ENCODE data around the gene CHD2.

Gene CHD2

GRCh38 chr15:92984161-92984560 lies 84.0 kb downstream of the CHD2 start:
- in situ Hi-C loops (cut with MboI; ENCODE audit: low pct_unique_long_range_greater_than_20kb, low sequenced_read_pairs) = no loop called here
- no peak for DNase-seq

GRCh38 chr15:92989470-92989869 lies 89.3 kb downstream of the CHD2 start:
- in situ Hi-C loops (cut with MboI; ENCODE audit: low pct_unique_long_range_greater_than_20kb, low sequenced_read_pairs) = no loop called here

GRCh38 chr15:92990031-92990430 lies 89.9 kb downstream of the CHD2 start:
- no peak for DNase-seq
- in situ Hi-C loops (cut with MboI; ENCODE audit: low pct_unique_long_range_greater_than_20kb, low sequenced_read_pairs) = no loop called here

More at GRCh38 chr15:92989470-92989869, 89.3 kb downstream of the CHD2 start:
- DNase-seq = no peak

- in situ Hi-C loops (cut with MboI; ENCODE audit: low pct_unique_long_range_greater_than_20kb, low sequenced_read_pairs) = no loop called here
Observed at GRCh38 chr15:92992720-92993119, 92.6 kb downstream of the CHD2 start.

GRCh38 chr15:92997821-92998220 lies 97.7 kb downstream of the CHD2 start:
- DNase-seq = no peak
- in situ Hi-C loops (cut with MboI; ENCODE audit: low pct_unique_long_range_greater_than_20kb, low sequenced_read_pairs) = no loop called here

More at GRCh38 chr15:92992720-92993119, 92.6 kb downstream of the CHD2 start:
- DNase-seq = no peak

DNA sequence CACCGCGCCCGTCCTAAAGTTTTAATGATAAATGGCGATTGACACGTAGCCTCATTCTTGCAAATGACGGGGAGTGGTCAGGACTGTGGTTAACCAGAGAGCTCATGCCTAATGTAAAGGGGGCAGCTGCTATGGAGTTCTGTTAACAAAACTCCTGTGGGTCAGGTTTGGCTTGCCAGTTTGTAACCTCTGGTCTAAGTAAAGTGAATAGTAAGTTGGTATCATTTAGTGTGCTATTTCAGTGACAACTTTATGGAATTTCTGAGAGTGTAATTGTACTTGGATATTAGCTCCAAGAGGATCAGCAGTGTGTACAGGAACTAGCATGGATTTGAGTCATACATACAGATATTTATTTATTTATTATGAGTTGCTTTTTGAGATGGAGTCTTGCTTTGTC lies 101.0 kb downstream of the CHD2 start:
- DNase-seq = no peak
- in situ Hi-C loops (cut with MboI; ENCODE audit: low pct_unique_long_range_greater_than_20kb, low sequenced_read_pairs) = no loop called here

GRCh38 chr15:93001881-93002280 lies 101.8 kb downstream of the CHD2 start:
- no peak for DNase-seq
- in situ Hi-C loops (cut with MboI; ENCODE audit: low pct_unique_long_range_greater_than_20kb, low sequenced_read_pairs) = no loop called here

DNA sequence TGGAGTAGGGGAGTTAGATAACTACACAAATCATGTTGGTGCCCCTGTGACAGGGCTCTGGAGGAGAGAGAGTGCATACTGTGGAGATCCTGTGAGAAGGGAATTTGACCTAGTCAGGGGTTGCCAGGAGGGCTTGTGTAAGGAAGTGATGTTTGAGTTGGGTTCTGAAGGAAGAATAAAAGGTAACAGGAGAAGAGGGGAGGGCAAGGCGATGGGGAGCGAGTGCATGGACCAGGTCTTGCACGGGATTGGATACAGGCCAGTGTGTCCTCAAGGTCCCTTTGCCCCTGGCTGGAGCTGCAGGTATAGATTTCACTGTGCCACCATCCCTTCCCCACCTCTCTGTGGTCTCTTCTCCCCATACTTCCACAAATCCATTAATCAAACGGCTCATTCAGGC lies 105.0 kb downstream of the CHD2 start:
- in situ Hi-C loops (cut with MboI; ENCODE audit: low pct_unique_long_range_greater_than_20kb, low sequenced_read_pairs) = no loop called here
- no peak for DNase-seq

DNA sequence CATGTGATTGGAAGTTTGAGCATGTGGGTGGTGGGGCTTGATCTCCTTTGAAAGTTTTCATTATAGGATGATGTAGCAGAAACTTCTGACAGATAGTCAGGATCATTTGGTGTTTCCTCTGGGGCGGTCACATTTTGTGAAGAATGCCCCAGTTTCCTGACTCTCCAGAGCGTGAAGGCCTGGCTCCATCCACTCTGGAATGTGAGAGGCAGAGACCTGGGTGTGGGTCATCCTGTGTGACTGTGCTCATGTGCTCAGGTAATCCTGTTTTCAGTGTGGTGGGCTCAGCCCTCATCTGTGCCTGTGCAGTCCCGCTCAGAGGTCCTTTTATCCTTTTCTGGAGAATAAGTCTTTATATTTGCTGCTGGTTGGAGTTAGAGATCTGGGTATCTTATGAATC lies 107.9 kb downstream of the CHD2 start:
- no peak for DNase-seq
- in situ Hi-C loops (cut with MboI; ENCODE audit: low pct_unique_long_range_greater_than_20kb, low sequenced_read_pairs) = no loop called here

GRCh38 chr15:93012786-93013185 lies 112.7 kb downstream of the CHD2 start:
- in situ Hi-C loops (cut with MboI; ENCODE audit: low pct_unique_long_range_greater_than_20kb, low sequenced_read_pairs) = no loop called here
- DNase-seq = no peak

- in situ Hi-C loops (cut with MboI; ENCODE audit: low pct_unique_long_range_greater_than_20kb, low sequenced_read_pairs) = no loop called here
- no peak for DNase-seq
Observed at GRCh38 chr15:93017526-93017925, 117.4 kb downstream of the CHD2 start.

DNA sequence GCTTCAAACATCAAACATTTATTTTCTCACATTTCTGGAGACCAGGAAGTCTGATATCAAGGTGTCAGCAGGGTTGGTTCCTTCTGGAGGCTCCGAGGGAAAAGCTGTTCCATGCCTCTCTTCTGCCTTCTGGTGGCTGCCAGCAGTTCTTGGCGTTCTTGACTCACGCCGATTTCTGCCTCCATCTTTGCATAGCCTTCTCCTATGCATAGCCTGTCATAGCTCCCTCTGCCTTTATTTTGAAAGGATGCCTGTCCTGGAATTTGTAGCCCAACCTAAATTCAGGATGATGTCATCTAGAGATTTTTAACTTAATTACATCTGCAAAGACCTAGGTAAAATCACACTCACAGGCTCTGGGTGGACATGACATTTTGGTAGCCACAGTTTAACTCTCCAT lies 118.5 kb downstream of the CHD2 start:
- DNase-seq = no peak
- in situ Hi-C loops (cut with MboI; ENCODE audit: low pct_unique_long_range_greater_than_20kb, low sequenced_read_pairs) = no loop called here

DNA sequence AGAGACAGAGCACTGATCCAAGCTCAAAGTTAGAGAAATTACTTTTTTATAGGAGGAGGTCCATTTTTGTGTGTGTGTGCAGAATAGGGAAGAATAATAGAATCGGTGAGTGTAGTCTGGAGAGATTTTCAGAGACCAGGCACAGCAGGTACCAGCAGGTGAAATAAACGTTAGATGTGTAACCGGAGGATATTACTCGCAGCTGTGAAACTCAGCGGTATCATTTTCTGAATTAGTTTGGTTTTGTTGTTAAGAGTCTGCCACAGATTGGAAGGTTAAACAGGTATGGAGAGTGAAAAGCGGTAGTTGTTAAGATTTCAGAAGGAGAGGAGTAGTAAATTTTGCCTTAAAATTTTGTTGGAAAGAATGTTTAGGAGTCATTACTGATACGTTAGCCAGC lies 119.0 kb downstream of the CHD2 start:
- DNase-seq = no peak
- in situ Hi-C loops (cut with MboI; ENCODE audit: low pct_unique_long_range_greater_than_20kb, low sequenced_read_pairs) = no loop called here

DNA sequence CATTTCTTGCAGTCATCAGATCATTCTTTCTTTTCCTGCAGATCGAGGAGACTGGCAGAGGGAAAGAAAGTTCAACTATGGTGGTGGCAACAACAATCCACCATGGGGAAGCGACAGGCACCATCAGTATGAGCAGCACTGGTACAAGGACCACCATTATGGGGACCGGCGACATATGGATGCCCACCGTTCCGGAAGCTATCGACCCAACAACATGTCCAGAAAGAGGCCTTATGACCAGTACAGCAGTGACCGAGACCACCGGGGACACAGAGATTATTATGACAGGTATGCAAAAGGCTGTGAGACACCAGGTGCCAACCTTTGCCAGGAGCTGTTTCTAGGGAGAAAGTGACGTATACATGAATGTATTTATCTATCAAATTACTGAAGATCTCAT lies 119.8 kb downstream of the CHD2 start:
- DNase-seq = no peak
- in situ Hi-C loops (cut with MboI; ENCODE audit: low pct_unique_long_range_greater_than_20kb, low sequenced_read_pairs) = no loop called here

GRCh38 chr15:93020976-93021772 lies 121.0 kb downstream of the CHD2 start:
- DNase-seq = no peak
- in situ Hi-C loops (cut with MboI; ENCODE audit: low pct_unique_long_range_greater_than_20kb, low sequenced_read_pairs) = no loop called here

- no peak for DNase-seq
- in situ Hi-C loops (cut with MboI; ENCODE audit: low pct_unique_long_range_greater_than_20kb, low sequenced_read_pairs) = no loop called here
Observed at GRCh38 chr15:93024293-93024692, 124.2 kb downstream of the CHD2 start.

DNA sequence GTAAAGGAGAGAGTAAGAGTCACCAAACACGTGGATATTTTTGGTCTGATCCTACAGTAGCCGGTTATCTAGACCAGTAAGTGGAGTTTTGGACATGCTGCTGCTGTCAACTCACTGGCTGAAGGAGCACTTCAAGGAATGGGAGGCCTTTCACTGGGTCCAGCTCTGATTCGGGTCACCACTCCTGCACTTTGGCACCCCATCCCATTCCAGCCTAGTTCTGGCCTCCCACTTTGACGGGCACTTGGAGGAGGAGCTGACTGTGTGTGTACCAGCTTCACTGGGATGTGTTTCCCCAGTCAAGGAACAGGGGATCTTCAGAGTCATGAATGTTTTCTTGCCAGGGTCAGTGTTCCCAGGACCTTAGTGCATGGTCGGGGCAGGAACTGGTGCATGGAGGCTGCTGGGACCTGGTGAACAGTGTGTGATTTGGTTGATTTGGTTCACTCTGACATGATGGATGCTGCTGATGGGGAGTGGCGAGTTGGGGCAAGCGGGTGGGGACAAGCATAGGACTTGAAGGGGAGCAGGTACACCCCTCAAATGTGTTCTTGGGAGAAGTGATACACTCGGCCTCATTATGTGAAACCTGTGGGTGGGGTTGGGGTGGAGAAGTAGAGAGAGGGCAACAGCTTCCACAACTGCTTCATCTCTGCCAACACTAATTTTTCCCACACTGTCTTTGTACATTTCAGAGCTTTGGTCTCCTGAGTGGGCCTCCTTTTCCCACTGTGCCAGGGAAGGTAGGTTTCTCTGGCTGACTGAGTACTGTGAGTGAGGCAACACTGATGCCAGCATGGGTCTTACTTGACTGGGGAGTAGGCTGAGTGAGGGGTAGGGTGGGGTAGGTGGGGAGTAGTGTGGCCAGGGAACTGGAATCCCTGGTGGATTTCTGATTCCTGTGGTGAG lies 124.8 kb downstream of the CHD2 start:
- DNase-seq = no peak
- in situ Hi-C loops (cut with MboI; ENCODE audit: low pct_unique_long_range_greater_than_20kb, low sequenced_read_pairs) = loop anchor here (25.0 kb wide), 1 partner anchor 1087 kb away; no protein-coding TSS in a partner anchor

GRCh38 chr15:93025625-93025982 lies 125.5 kb downstream of the CHD2 start:
- no peak for DNase-seq
- in situ Hi-C loops (cut with MboI; ENCODE audit: low pct_unique_long_range_greater_than_20kb, low sequenced_read_pairs) = loop anchor here (25.0 kb wide), 1 partner anchor 1087 kb away; no protein-coding TSS in a partner anchor

DNA sequence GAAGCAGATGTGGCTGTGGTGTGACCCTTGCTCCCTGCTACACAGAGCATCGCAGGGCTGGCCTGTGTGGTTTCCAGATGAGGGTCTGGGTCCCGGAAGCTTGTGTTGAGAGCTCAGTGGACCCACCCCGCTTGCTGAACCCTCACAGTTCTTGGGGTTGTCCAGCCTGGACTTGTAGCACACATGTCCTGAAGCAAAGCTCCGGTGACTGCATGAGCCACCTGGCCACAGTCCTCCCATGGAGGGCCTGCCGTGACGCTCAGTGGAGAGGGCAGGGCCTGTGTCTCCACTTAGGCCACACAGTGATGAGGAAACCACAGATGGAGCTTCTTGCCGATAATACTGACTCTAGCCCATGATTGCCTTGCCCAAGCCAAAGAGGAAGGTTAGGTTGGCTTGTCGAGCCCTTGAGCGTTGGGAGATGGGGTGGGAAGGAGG lies 126.3 kb downstream of the CHD2 start:
- in situ Hi-C loops (cut with MboI; ENCODE audit: low pct_unique_long_range_greater_than_20kb, low sequenced_read_pairs) = loop anchor here (25.0 kb wide), 1 partner anchor 1086 kb away; no protein-coding TSS in a partner anchor

GRCh38 chr15:93027413-93027812 lies 127.3 kb downstream of the CHD2 start:
- in situ Hi-C loops (cut with MboI; ENCODE audit: low pct_unique_long_range_greater_than_20kb, low sequenced_read_pairs) = loop anchor here (25.0 kb wide), 1 partner anchor 1085 kb away; no protein-coding TSS in a partner anchor
- no peak for DNase-seq

More for the DNA sequence above, 126.3 kb downstream of the CHD2 start:
- no peak for DNase-seq
